SKM-1 treated with dmso at 0.1 percent for 144 hours (cell line): ENCODE results near the gene FARP2.

ENCODE experiments used
- DNase-seq: peaks from one replicate; lab custom pipeline; 2025; ENCODE audit not compliant: unreplicated experiment; lab: John Stamatoyannopoulos, UW

The FARP2 gene

GRCh38 chr2:241451840-241452506, 95.9 kb downstream of the FARP2 start:
- DNase-seq: no peak

- DNase-seq: peak; percentile 61
Observed at GRCh38 chr2:241453919-241454318, 97.8 kb downstream of the FARP2 start.

GRCh38 chr2:241454837-241455485, 98.9 kb downstream of the FARP2 start:
- no peak for DNase-seq

- DNase-seq: no peak
Observed at GRCh38 chr2:241456546-241456945, 100.5 kb downstream of the FARP2 start.

- no peak for DNase-seq
Observed at GRCh38 chr2:241458687-241459086, 102.6 kb downstream of the FARP2 start.

GRCh38 chr2:241459520-241459919, 103.4 kb downstream of the FARP2 start:
- DNase-seq: no peak

- no peak for DNase-seq
Observed at GRCh38 chr2:241460631-241461030, 104.5 kb downstream of the FARP2 start.

GRCh38 chr2:241461693-241462677, 105.9 kb downstream of the FARP2 start:
- no peak for DNase-seq

- no peak for DNase-seq
Observed at GRCh38 chr2:241463276-241464135, 107.4 kb downstream of the FARP2 start.

GRCh38 chr2:241465543-241465942, 109.5 kb downstream of the FARP2 start:
- no peak for DNase-seq

GRCh38 chr2:241466230-241466629, 110.1 kb downstream of the FARP2 start:
- DNase-seq: no peak

GRCh38 chr2:241467777-241468475, 111.8 kb downstream of the FARP2 start:
- DNase-seq: no peak

- DNase-seq: no peak
Observed at GRCh38 chr2:241468476-241468781, 112.3 kb downstream of the FARP2 start.

- no peak for DNase-seq
Observed at GRCh38 chr2:241469746-241470145, 113.7 kb downstream of the FARP2 start.

- no peak for DNase-seq
Observed at GRCh38 chr2:241473399-241473798, 117.3 kb downstream of the FARP2 start.

- DNase-seq: no peak
Observed at GRCh38 chr2:241475267-241475666, 119.2 kb downstream of the FARP2 start.

- DNase-seq: no peak
Observed at GRCh38 chr2:241478166-241478565, 122.1 kb downstream of the FARP2 start.

GRCh38 chr2:241479026-241479898, 123.2 kb downstream of the FARP2 start:
- DNase-seq: no peak

- no peak for DNase-seq
Observed at GRCh38 chr2:241481687-241482086, 125.6 kb downstream of the FARP2 start.
